Subcutaneous abdominal adipose tissue (tissue), 5 donors: ENCODE data around the gene POU2F3.

Experiments used
- H3K27ac ChIP-seq: one replicate; pipeline ENCODE4 v1.7.0; 2013; ENCODE audit warnings: low read depth, mild to moderate bottlenecking, inconsistent platforms, low read length, moderate library complexity
- H3K27me3 ChIP-seq, 5 donors: one replicate each; pipeline ENCODE4 v1.7.0; 2013; ENCODE audit warnings: low read length in 5 of 5, inconsistent platforms in 1 of 5; ENCODE audit not compliant: control insufficient read depth in 5 of 5, insufficient read depth in 4 of 5
- H3K36me3 ChIP-seq, 5 donors: one replicate each; pipeline ENCODE4 v1.7.0; 2013; ENCODE audit warnings: low read length in 5 of 5; ENCODE audit not compliant: control insufficient read depth in 5 of 5, insufficient read depth in 5 of 5
- H3K4me1 ChIP-seq, 5 donors: one replicate each; pipeline ENCODE4 v1.7.0; 2013; ENCODE audit warnings: low read length in 5 of 5, mild to moderate bottlenecking in 3 of 5, moderate library complexity in 1 of 5; ENCODE audit not compliant: control insufficient read depth in 5 of 5, insufficient read depth in 5 of 5
- H3K4me3 ChIP-seq, 5 donors: one replicate each; pipeline ENCODE4 v1.7.0; 2013; ENCODE audit warnings: low read length in 5 of 5, low read depth in 1 of 5
- H3K9ac ChIP-seq, 5 donors: one replicate each; pipeline ENCODE4 v1.7.0; 2013; ENCODE audit warnings: low read length in 5 of 5, mild to moderate bottlenecking in 4 of 5, moderate library complexity in 3 of 5
- H3K9me3 ChIP-seq, 5 donors: one replicate each; pipeline ENCODE4 v1.7.0; 2013; ENCODE audit warnings: low read length in 5 of 5; ENCODE audit not compliant: control insufficient read depth in 5 of 5
- donor health status: healthy.
- donor health status: healthy.
- donor health status: healthy.
- donor health status: healthy.
- donor health status: healthy.

POU2F3 gene

GRCh38 chr11:120305286-120305685 is 65.3 kb downstream of the POU2F3 start:
- Histone ChIP-seq H3K27ac (no peak overlapping the region), H3K27me3 (peaks cover 0 to 9% (median 6%) of the 10 kb centered on the region in 5 donors), H3K36me3 (no peaks in the 10 kb centered on the region), H3K9ac (no peak overlapping the region), H3K4me3 (no peak overlapping the region), H3K4me1 (no peaks in the 10 kb centered on the region), H3K9me3 (no peaks in the 10 kb centered on the region)

GRCh38 chr11:120306519-120307242 is 66.7 kb downstream of the POU2F3 start:
- Histone ChIP-seq H3K27ac (no peak overlapping the region), H3K9ac (no peak overlapping the region)

GRCh38 chr11:120307476-120307875 is 67.5 kb downstream of the POU2F3 start:
- Histone ChIP-seq H3K27me3 (peaks cover 0 to 9% (median 6%) of the 10 kb centered on the region in 5 donors), H3K9ac (no peak overlapping the region), H3K27ac (no peak overlapping the region), H3K4me3 (no peak overlapping the region), H3K4me1 (no peaks in the 10 kb centered on the region), H3K36me3 (no peaks in the 10 kb centered on the region), H3K9me3 (no peaks in the 10 kb centered on the region)

More at GRCh38 chr11:120306519-120307242, 66.7 kb downstream of the POU2F3 start:
- peaks cover 0 to 9% (median 6%) of the 10 kb centered on the region in 5 donors for H3K27me3 ChIP-seq
- H3K4me3 ChIP-seq: no peak overlapping the region
- H3K4me1 ChIP-seq: no peaks in the 10 kb centered on the region
- H3K9me3 ChIP-seq: no peaks in the 10 kb centered on the region
- H3K36me3 ChIP-seq: no peaks in the 10 kb centered on the region

- no peaks in the 10 kb centered on the region for H3K4me1 ChIP-seq
- H3K27me3 ChIP-seq: peaks cover 0 to 12% (median 6%) of the 10 kb centered on the region in 5 donors
- H3K36me3 ChIP-seq: no peaks in the 10 kb centered on the region
- no peak overlapping the region for H3K9ac ChIP-seq
- no peak overlapping the region for H3K27ac ChIP-seq
- no peaks in the 10 kb centered on the region for H3K9me3 ChIP-seq
- H3K4me3 ChIP-seq: no peak overlapping the region
These were observed 68.1 kb downstream of the POU2F3 start for GRCh38 chr11:120308081-120308480.

- Histone ChIP-seq H3K36me3 (no peaks in the 10 kb centered on the region), H3K9me3 (no peaks in the 10 kb centered on the region), H3K9ac (no peak overlapping the region), H3K4me3 (no peak overlapping the region), H3K27me3 (peaks cover 0 to 11% (median 5%) of the 10 kb centered on the region in 5 donors), H3K27ac (no peak overlapping the region), H3K4me1 (no peaks in the 10 kb centered on the region)
These were observed 70.9 kb downstream of the POU2F3 start for GRCh38 chr11:120310870-120311269.

- H3K36me3 ChIP-seq: no peaks in the 10 kb centered on the region
- H3K27me3 ChIP-seq: peaks cover 0 to 15% (median 3%) of the 10 kb centered on the region in 5 donors
- no peak overlapping the region for H3K4me3 ChIP-seq
- H3K27ac ChIP-seq: no peak overlapping the region
- H3K9ac ChIP-seq: no peak overlapping the region
- H3K4me1 ChIP-seq: peaks cover 0 to 8% (median 7%) of the 10 kb centered on the region in 5 donors
- no peaks in the 10 kb centered on the region for H3K9me3 ChIP-seq
These were observed 74.9 kb downstream of the POU2F3 start for GRCh38 chr11:120314861-120315260.

- no peak overlapping the region for H3K4me3 ChIP-seq
- no peaks in the 10 kb centered on the region for H3K36me3 ChIP-seq
- peak overlapping the region; percentile 17 for H3K27ac ChIP-seq
- no peak overlapping the region for H3K9ac ChIP-seq
- H3K4me1 ChIP-seq: peaks cover 0 to 8% (median 7%) of the 10 kb centered on the region in 5 donors
- no peaks in the 10 kb centered on the region for H3K9me3 ChIP-seq
- peaks cover 0 to 12% (median 3%) of the 10 kb centered on the region in 5 donors for H3K27me3 ChIP-seq
These were observed 77.1 kb downstream of the POU2F3 start for GRCh38 chr11:120316880-120317688.

- Histone ChIP-seq H3K9ac (no peak overlapping the region), H3K27ac (no peak overlapping the region), H3K4me3 (no peak overlapping the region)
These were observed 77.9 kb downstream of the POU2F3 start for GRCh38 chr11:120317689-120318480.

GRCh38 chr11:120318906-120319305 is 79.0 kb downstream of the POU2F3 start:
- no peak overlapping the region for H3K27ac ChIP-seq
- H3K36me3 ChIP-seq: no peaks in the 10 kb centered on the region
- no peak overlapping the region for H3K4me3 ChIP-seq
- no peak overlapping the region for H3K9ac ChIP-seq
- peaks cover 0 to 8% (median 7%) of the 10 kb centered on the region in 5 donors for H3K4me1 ChIP-seq
- peaks cover 0 to 12% (median 3%) of the 10 kb centered on the region in 5 donors for H3K27me3 ChIP-seq
- H3K9me3 ChIP-seq: no peaks in the 10 kb centered on the region

More at GRCh38 chr11:120317689-120318480, 77.9 kb downstream of the POU2F3 start:
- Histone ChIP-seq H3K4me1 (peaks cover 0 to 8% (median 7%) of the 10 kb centered on the region in 5 donors), H3K27me3 (peaks cover 0 to 12% (median 3%) of the 10 kb centered on the region in 5 donors), H3K36me3 (no peaks in the 10 kb centered on the region), H3K9me3 (no peaks in the 10 kb centered on the region)
